NCI-H526 treated with DMSO at 0.1 percent for 48 hours (cell line): ENCODE results near the gene CACNA2D4.

Source experiments
- DNase-seq: peaks from one replicate; lab custom pipeline; 2025; lab: John Stamatoyannopoulos, UW

The CACNA2D4 gene

DNA sequence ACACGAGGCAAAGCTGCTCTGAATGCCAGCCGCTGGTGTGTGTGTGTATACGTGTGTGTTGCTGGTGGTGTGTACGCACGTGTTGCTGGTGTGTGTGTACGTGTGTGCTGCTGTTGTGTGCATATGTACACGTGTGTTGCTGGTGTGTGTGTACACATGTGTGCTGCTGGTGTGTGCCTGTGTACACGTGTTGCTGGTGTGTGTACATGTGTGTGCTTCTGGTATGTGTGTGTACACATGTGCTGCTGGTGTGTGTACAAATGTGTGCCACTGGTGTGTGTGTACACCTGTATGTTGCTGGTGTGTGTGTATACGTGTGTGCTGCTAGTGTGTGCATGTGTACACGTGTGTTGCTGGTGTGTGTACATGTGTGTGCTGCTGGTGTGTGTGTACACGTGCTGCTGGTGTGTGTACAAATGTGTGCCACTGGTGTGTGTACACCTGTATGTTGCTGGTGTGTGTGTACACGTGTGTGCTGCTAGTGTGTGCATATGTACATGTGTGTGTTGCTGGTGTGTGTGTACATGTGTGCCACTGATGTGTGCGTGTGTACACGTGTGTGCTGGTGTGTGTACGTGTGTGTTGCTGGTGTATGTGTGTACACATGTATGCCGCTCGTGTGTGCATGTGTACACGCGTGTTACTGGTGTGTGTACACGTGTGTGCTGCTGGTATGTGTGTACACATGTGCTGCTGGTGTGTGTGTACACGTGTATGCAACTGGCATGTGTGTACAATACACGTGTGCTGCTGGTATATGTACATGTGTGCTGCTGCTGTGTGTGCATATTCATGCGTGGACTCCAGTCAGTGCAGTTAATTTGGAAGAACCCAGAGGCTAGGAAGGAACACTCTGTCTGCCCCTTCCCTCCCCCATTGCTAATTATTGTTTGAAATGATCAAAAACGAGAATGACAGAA lies 47.2 kb downstream of the CACNA2D4 start:
- DNase-seq: no peak

DNA sequence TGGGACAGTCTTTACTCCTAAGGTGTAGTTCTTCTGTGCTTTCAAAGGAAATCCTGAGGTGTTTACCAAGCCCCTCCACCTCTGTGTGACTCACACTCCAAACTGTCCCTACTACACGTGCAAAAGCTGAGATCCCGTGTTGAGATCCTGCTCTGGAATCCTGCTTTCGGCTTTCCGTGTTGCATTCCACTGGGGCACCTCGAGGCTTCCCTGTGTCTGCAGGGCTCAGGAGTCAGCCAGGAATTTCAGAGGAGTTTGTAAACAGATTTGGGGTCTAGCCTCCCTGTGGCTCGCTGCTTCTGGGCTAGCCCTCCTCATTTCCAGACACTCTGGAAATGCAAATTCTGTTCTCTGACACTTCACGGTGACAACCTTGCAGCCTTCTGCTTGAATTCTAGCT lies 48.4 kb downstream of the CACNA2D4 start:
- no peak for DNase-seq

DNA sequence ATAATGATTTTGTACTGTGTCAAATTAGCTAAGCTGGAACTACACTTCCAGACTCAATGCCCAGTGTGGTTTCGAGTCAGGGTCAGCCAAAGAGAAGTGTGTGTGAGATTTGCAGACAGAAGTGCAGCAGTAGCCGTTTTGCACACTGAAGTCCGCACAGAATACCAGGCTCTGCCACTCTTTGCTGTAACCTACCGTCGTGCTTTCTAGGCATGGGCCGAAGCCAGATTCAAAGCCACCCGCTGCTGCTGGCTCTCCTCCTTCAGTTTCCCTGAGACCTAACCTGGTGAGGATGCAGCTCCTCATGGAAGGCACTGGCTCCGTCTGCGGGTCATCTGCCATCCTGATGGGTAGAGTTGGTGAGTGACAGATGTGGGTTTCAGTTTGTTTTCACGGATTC lies 49.3 kb downstream of the CACNA2D4 start:
- DNase-seq: no peak

DNA sequence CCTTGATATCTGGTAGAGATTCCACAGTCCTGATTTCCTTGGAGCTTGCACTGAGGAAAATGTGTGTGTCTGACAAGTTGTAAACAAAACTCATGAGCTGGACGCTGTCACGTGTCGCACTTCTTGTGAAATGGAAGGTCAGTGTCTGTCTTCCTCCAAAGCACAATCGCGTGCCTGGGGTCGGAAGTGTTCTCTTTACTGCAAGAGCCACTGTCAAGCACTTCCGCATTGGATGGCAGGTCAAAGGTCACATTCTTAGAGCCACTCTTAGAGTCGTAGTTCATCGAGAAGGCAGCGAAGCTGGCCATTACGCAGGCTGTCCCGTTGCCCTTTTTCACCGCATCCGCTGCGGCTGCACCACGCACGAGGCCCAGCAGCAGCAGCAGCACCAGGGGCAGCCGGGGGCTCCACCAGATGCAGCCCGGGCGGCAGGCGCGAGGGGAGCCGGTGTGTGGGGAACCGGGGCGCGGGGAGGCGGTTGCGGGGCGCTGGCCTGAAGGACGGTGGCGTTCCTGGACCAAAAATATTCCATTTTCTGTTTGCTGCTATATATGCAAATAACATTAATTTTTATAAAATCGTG lies 53.1 kb downstream of the CACNA2D4 start:
- no peak for DNase-seq

GRCh38 chr12:1864867-1865266 lies 53.6 kb downstream of the CACNA2D4 start:
- DNase-seq: no peak

- no peak for DNase-seq
Observed at GRCh38 chr12:1864456-1864855, 54.0 kb downstream of the CACNA2D4 start.

DNA sequence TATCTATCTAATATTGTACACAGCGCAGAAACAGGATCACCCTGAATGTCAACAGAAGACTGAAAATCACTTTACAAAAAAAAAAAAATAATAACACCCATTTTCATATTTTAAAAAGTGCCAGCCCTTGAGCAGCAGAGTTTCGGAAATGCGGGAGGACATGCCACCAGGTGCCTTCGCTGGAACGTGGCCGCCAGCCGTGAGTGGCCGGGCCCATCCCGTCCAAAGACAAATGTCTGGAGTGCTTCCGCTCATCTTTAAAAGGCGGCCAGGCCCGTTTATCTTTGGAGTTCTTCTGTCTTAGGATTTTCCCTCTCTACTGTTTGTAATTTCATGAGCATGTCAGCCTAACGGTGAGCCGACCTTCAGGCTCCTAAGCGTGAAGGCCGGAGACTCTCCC lies 54.6 kb downstream of the CACNA2D4 start:
- no peak for DNase-seq

GRCh38 chr12:1862973-1863372 lies 55.5 kb downstream of the CACNA2D4 start:
- DNase-seq: no peak

DNA sequence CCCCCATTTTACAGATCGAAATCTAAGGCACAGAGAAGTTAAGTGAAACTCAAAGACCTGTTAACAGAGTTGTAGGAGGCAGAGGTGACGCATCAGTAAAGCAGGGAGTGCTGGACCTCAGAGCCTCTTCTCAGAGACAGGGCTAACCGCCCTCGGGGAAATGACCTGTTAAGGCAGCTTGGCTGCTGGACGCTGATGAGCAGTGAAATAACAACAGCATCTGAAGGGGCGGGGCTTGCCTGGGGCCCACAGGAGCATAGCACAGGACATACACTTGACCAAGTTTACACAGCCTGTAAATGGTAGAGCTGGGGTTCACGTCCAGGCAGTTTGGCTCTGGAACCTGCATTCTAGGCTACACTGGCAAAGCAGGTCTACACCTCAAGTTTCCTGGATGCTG lies 58.8 kb downstream of the CACNA2D4 start:
- DNase-seq: no peak

GRCh38 chr12:1858456-1858855 lies 60.0 kb downstream of the CACNA2D4 start:
- no peak for DNase-seq

DNA sequence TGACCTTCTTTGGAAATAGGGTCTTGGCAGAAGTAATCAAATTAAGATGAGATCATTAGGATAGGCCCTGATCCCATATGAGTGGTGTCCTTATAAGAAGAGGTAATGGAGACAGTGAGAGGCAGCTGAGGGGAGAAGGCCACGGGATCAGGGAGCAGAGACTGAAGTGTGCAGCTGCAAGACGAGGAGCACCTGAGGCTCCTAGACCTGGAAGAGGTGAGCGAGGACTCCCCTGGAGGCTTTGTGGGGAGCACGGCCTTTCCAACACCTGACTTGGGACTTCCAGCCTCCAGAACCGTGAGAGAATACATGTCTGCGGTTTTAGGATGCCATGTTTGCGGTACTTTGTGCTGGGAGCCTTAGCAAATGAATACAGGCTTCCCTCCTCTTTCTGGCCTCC lies 60.6 kb downstream of the CACNA2D4 start:
- no peak for DNase-seq

DNA sequence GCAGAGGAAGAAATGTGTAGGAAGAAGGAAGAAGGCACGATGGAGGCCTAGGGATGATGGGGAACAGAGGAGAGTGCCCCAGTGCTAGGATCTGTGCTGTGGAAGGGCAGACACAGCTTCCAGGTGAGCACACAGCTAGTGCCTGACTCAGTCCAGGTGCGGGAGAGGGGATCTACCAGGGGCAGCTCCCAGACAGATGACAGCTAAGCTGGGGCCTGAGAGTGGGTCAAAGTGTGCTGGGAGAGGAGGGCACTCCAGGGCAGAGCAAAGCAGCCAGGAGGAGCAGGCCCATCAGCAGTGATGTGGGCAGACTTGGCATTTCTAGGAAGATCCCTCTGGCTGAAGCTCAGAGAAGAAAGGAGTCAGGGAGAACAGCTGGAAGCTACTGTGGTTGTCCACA lies 61.4 kb downstream of the CACNA2D4 start:
- no peak for DNase-seq

- no peak for DNase-seq
Observed at GRCh38 chr12:1855241-1855640, 63.2 kb downstream of the CACNA2D4 start.

DNA sequence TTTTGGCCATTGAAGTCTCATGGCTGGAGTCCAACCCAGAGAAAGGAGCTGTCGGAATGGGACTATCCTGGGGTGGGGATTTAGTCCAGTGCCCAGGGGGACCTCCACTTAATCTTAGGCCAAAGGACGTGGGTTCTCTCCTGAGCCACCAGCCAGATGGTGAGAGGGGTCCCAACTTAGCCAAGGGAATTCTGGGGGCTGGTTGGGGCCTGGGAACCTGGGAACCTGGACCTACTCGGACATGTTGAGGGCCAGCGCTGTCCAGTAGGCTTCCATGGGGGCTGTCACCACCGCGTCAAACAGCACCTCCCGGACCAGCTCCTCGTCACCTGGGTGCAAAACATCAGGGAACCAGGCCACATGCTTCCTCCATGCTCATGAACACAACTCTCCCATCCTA lies 64.7 kb downstream of the CACNA2D4 start:
- no peak for DNase-seq

DNA sequence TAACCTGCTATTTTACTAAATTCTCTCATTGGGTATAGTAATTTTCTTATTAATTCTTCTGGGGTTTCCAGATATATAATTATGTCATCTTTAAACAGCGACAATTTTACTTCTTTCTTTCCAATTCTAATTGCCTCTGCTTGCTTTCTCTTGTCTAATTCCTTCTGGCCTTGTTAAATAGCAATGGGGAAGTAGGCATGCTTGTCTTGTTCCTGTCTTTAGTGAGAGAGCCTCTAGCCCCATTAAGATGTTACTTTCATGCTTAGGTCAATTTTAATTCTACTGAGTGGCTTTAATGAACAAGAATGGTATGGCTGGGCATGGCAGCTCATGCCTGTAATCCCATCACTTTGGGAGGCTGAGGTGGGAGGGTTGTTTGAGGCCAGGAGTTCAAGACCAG lies 66.4 kb downstream of the CACNA2D4 start:
- DNase-seq: no peak

GRCh38 chr12:1851151-1851701 lies 67.2 kb downstream of the CACNA2D4 start:
- no peak for DNase-seq

- no peak for DNase-seq
Observed at GRCh38 chr12:1848745-1849144, 69.7 kb downstream of the CACNA2D4 start.

GRCh38 chr12:1848146-1848545 lies 70.3 kb downstream of the CACNA2D4 start:
- DNase-seq: no peak

DNA sequence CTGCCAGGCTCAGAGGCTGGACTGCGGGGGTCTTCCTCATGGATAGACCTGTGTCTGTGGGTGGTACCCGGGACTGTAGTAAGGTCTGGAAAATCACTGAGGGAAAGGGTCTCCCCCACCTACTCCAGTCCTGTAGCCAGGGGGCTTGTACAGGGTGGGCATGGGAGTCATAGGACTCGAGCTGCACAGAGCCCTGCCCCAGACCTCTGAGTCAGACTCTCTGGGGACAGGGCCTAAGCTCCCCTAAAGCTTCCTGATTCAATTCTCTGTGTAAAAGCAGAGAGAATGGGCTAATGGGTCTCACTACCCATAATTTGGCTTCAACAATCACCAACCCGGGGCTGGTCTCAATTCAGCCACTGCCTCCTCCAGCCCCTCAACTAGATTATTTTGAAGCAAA lies 71.0 kb downstream of the CACNA2D4 start:
- no peak for DNase-seq

- no peak for DNase-seq
Observed at GRCh38 chr12:1846421-1847405, 71.7 kb downstream of the CACNA2D4 start.

DNA sequence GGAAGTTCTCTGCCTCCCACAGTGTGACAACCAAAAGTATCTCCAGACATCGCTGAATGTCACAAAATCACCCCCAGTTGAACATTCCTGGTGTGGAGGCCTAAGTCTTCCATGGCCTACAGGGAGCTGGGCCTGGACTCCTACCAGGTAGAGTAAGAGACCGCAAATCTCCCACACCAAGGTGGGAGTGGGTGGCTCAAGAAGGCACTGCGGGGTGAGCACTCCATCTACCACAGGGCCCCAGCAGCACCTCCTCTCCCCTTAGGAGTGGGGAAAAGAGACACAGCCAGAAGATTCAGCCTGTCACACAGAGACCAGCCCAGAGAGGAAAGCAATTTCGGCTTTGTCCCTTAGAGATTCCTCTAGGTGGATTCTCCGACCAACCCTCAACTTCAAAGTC lies 72.6 kb downstream of the CACNA2D4 start:
- no peak for DNase-seq

- DNase-seq: no peak
Observed at GRCh38 chr12:1845427-1845826, 73.0 kb downstream of the CACNA2D4 start.
